Ascending aorta (tissue), 2 donors: ENCODE measurements around the gene CTAG1B. TPM values are rescaled to one million over a fixed set of nuclear protein-coding genes. Genes with fewer than 3 reads are reported as not detected.
"Not testable (repeated sequence)": the region's sequence is repeated elsewhere in the genome, so short reads cannot be mapped to it uniquely, and the experiment has no call there.

Experiments used
- DNase-seq, 2 donors: peaks; one replicate each; pipeline ENCODE4 v3.0.0-alpha.2; 2019; ENCODE audit warnings: low spot score in 2 of 2
- H3K27ac ChIP-seq, 2 donors: fragments of 200-600 bp; sonication (generic); one replicate each; pipeline ENCODE4 v1.5.1; 2016 to 2017; ENCODE audit warnings: mild to moderate bottlenecking in 1 of 2
- H3K27me3 ChIP-seq: fragments of 200-600 bp; sonication (generic); one replicate; pipeline ENCODE4 v1.5.1; 2017
- H3K36me3 ChIP-seq, 2 donors: fragments of 200-600 bp; sonication (generic); one replicate each; pipeline ENCODE4 v1.5.1; 2016
- H3K4me1 ChIP-seq, 2 donors: fragments of 200-600 bp; sonication (generic); one replicate each; pipeline ENCODE4 v1.5.1; 2016 to 2017; ENCODE audit warnings: mild to moderate bottlenecking in 1 of 2
- H3K4me3 ChIP-seq, 2 donors: fragments of 200-600 bp; sonication (generic); one replicate each; pipeline ENCODE4 v1.5.1; 2016 to 2017; ENCODE audit warnings: mild to moderate bottlenecking in 1 of 2
- H3K9me3 ChIP-seq, 2 donors: fragments of 200-600 bp; sonication (generic); one replicate each; pipeline ENCODE4 v1.5.1; 2016
- CTCF ChIP-seq, 3 experiments: fragments of 200-600 bp in 2 of 3; fragments of 450-650 bp in 1 of 3; sonication (generic) in 2 of 3; IDR thresholded peaks; one replicate each; pipeline ENCODE4 v1.5.1; 2016 to 2019; ENCODE audit warnings: antibody characterized with exemption in 3 of 3, mild to moderate bottlenecking in 1 of 3, moderate library complexity in 1 of 3
- intact Hi-C: fragments of 100-400 bp; cut with DNase I; formaldehyde crosslinking; loops from one replicate; pipeline ENCODE4 v1.15.1; 2023
- total RNA-seq: library from RNA; depleted of rRNA; stranded (reverse); fragments of >200 nt; gene quantifications from one replicate; pipeline ENCODE4 v1.1.0, GENCODE V29; 2016

Gene CTAG1B
- total RNA-seq, 1 donor from 2014 or later: not detected

GRCh38 chrX:154630949-154631348, 11.9 kb upstream of the CTAG1B start:
- H3K36me3 ChIP-seq, H3K27ac ChIP-seq, H3K4me3 ChIP-seq, intact Hi-C loops, DNase-seq, H3K9me3 ChIP-seq, H3K4me1 ChIP-seq, H3K27me3 ChIP-seq: not testable (repeated sequence)

- DNase-seq, H3K27ac ChIP-seq, intact Hi-C loops, H3K4me3 ChIP-seq, H3K27me3 ChIP-seq, H3K9me3 ChIP-seq, H3K4me1 ChIP-seq, H3K36me3 ChIP-seq: not testable (repeated sequence)
These were observed 9.9 kb upstream of the CTAG1B start for GRCh38 chrX:154628960-154629359.

GRCh38 chrX:154620767-154621414, 1.8 kb upstream of the CTAG1B start:
- intact Hi-C loops, H3K4me3 ChIP-seq, H3K27ac ChIP-seq, H3K9me3 ChIP-seq, H3K4me1 ChIP-seq, DNase-seq, H3K36me3 ChIP-seq, H3K27me3 ChIP-seq: not testable (repeated sequence)
- peak in 1 of 3 experiments; percentile 12 for TF ChIP-seq CTCF (IDR thresholded peaks at IDR 0.05)

GRCh38 chrX:154613586-154613985, 5.5 kb downstream of the CTAG1B start:
- H3K9me3 ChIP-seq, H3K27ac ChIP-seq, DNase-seq, H3K36me3 ChIP-seq, H3K27me3 ChIP-seq, H3K4me1 ChIP-seq, H3K4me3 ChIP-seq, intact Hi-C loops: not testable (repeated sequence)

- not testable (repeated sequence) for H3K27ac ChIP-seq
- peak in 1 of 2 donors; percentile 13 for DNase-seq
These were observed 7.9 kb downstream of the CTAG1B start for GRCh38 chrX:154611146-154611545.

GRCh38 chrX:154608823-154609222, 10.3 kb downstream of the CTAG1B start:
- peak in 1 of 2 donors; percentile 13 for DNase-seq

More at GRCh38 chrX:154611146-154611545, 7.9 kb downstream of the CTAG1B start:
- H3K9me3 ChIP-seq, intact Hi-C loops, H3K4me1 ChIP-seq, H3K36me3 ChIP-seq, H3K27me3 ChIP-seq, H3K4me3 ChIP-seq: not testable (repeated sequence)

GRCh38 chrX:154607976-154608375, 11.1 kb downstream of the CTAG1B start:
- intact Hi-C loops, H3K36me3 ChIP-seq, H3K4me3 ChIP-seq, H3K9me3 ChIP-seq, H3K4me1 ChIP-seq, DNase-seq, H3K27me3 ChIP-seq, H3K27ac ChIP-seq: not testable (repeated sequence)

More at GRCh38 chrX:154608823-154609222, 10.3 kb downstream of the CTAG1B start:
- H3K27me3 ChIP-seq, intact Hi-C loops, H3K4me1 ChIP-seq, H3K36me3 ChIP-seq, H3K4me3 ChIP-seq, H3K27ac ChIP-seq, H3K9me3 ChIP-seq: not testable (repeated sequence)

GRCh38 chrX:154607370-154607769, 11.7 kb downstream of the CTAG1B start:
- Histone ChIP-seq H3K4me3 (no peak overlapping the region), H3K27me3 (no peaks in the 10 kb centered on the region), H3K36me3 (no peaks in the 10 kb centered on the region), H3K27ac (no peak overlapping the region), H3K9me3 (no peaks in the 10 kb centered on the region), H3K4me1 (no peaks in the 10 kb centered on the region)
- no peak for TF ChIP-seq CTCF (IDR thresholded peaks at IDR 0.05)
- intact Hi-C loops: no loop called here
- peak in 1 of 2 donors; percentile 11 for DNase-seq

- no peaks in the 10 kb centered on the region for H3K27me3 ChIP-seq
- peak in 1 of 2 donors; percentile 39 for DNase-seq
- intact Hi-C loops: no loop called here
These were observed 13.5 kb downstream of the CTAG1B start for GRCh38 chrX:154605566-154605965.

More at GRCh38 chrX:154605566-154605965, 13.5 kb downstream of the CTAG1B start:
- Histone ChIP-seq H3K9me3 (no peaks in the 10 kb centered on the region), H3K4me1 (no peaks in the 10 kb centered on the region), H3K4me3 (no peak overlapping the region), H3K36me3 (no peaks in the 10 kb centered on the region), H3K27ac (no peak overlapping the region)
- TF ChIP-seq CTCF (IDR thresholded peaks at IDR 0.05): no peak
